ENCODE measurements around the gene SMAD2.
"Not testable (repeated sequence)": the region's sequence is repeated elsewhere in the genome, so short reads cannot be mapped to it uniquely, and the experiment has no call there.

SMAD2 gene

GRCh38 chr18:47930199-47930930, at the start of gene SMAD2:
TSS of gene SMAD2 (minus strand) at chr18:47930659. CDS start at chr18:47896756, 33,903 bp downstream.
- peak; percentile 85 for DNase-seq

GRCh38 chr18:47979611-47980200, 49.2 kb upstream of the SMAD2 start:
- DNase-seq, result no peak

GRCh38 chr18:47978603-47979002, 48.1 kb upstream of the SMAD2 start:
- no peak for DNase-seq

GRCh38 chr18:47978141-47978540, 47.7 kb upstream of the SMAD2 start:
- DNase-seq, result no peak

GRCh38 chr18:47975701-47976100, 45.2 kb upstream of the SMAD2 start:
- DNase-seq, result no peak

GRCh38 chr18:47975105-47975504, 44.6 kb upstream of the SMAD2 start:
- DNase-seq, result no peak

- no peak for DNase-seq
Measured at GRCh38 chr18:47970664-47971531, 40.4 kb upstream of the SMAD2 start.

- DNase-seq, result no peak
Measured at GRCh38 chr18:47969816-47970215, 39.4 kb upstream of the SMAD2 start.

GRCh38 chr18:47968721-47969120, 38.3 kb upstream of the SMAD2 start:
- DNase-seq, result no peak

GRCh38 chr18:47968006-47968676, 37.7 kb upstream of the SMAD2 start:
- DNase-seq, result no peak

GRCh38 chr18:47964053-47964452, 33.6 kb upstream of the SMAD2 start:
- no peak for DNase-seq

- DNase-seq, result not testable (repeated sequence)
Measured at GRCh38 chr18:47961003-47961402, 30.5 kb upstream of the SMAD2 start.

- peak; percentile 28 to 38 for DNase-seq
Measured at GRCh38 chr18:47953471-47953931, 23.0 kb upstream of the SMAD2 start.

GRCh38 chr18:47950511-47950910, 20.1 kb upstream of the SMAD2 start:
- no peak for DNase-seq

- DNase-seq, result no peak
Measured at GRCh38 chr18:47949202-47949601, 18.7 kb upstream of the SMAD2 start.

GRCh38 chr18:47946889-47947288, 16.4 kb upstream of the SMAD2 start:
- DNase-seq, result no peak

GRCh38 chr18:47944972-47945852, 14.8 kb upstream of the SMAD2 start:
- no peak for DNase-seq

- DNase-seq, result no peak
Measured at GRCh38 chr18:47936952-47937351, 6.5 kb upstream of the SMAD2 start.

GRCh38 chr18:47935321-47936055, 5.0 kb upstream of the SMAD2 start:
- DNase-seq, result no peak

GRCh38 chr18:47932603-47933002, 2.1 kb upstream of the SMAD2 start:
- no peak for DNase-seq

GRCh38 chr18:47932190-47932589, 1.7 kb upstream of the SMAD2 start:
- no peak for DNase-seq

All from activated T-cell treated with anti-CD3 and anti-CD28 coated beads, Interleukin-2, amount 50 U/mL, for 48 hours (primary cell).